Superior temporal gyrus (tissue), 1 donor: ENCODE data around the gene KRTAP10-10.
"Not testable (repeated sequence)": the region's sequence is repeated elsewhere in the genome, so short reads cannot be mapped to it uniquely, and the experiment has no call there.

Experiments used
- DNase-seq: peaks from one replicate; pipeline ENCODE4 v3.0.0-alpha.2; 2016; ENCODE audit errors: extremely low spot score

Gene KRTAP10-10

DNA sequence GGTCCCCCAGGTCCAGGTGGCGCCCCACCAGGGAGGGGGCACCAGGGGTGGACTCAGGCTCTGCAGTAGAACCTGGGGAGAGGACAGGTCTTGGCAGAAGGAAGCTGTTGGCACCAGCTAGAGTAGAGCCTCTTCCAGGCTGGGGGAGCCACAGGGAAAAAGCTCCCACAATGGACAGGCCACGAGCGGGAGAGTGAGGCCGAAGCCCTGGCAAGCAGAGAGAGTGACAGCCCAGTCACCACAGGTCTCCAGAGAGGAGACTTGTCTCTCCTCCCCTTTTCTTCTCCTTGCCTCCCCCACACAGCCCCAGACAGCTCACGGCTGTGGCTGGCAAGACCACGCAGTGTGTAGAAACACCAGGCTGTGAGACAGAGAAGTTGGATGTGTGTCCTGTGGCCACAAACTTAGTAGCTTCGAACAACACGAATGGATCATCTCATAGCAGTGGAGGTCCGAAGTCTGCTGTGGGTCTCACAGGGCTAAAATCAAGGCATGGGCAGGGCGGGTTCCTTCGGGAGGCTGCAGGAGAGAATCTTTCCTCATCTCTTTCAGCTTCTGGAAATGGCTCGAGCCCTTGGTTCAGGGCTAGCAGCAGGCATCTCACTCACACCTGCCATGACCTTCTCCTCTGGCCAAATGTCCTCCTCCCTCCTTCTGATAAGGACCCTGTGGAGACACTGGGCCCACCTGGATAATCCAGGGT, 14.0 kb downstream of the KRTAP10-10 start:
- no peak for DNase-seq

DNA sequence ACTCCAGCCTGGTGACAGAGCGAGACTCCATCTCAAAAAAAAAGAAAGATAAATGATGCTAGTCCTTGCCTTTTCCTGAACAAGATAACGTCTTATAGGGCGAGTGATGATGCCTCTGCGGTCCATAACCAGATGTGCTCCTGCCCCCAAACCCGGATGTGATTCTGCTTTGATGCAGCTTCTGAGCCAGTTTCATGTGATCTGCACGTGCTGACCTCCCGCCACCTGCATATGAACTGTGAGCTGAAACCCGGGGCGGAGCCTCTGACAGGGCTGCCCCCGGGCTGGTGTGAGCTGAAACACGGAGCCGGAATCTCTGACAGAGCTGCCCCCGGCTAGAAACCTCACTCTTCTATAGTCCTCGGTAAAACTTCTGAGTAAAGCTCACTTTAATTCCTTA, 16.0 kb downstream of the KRTAP10-10 start:
- DNase-seq = no peak

DNA sequence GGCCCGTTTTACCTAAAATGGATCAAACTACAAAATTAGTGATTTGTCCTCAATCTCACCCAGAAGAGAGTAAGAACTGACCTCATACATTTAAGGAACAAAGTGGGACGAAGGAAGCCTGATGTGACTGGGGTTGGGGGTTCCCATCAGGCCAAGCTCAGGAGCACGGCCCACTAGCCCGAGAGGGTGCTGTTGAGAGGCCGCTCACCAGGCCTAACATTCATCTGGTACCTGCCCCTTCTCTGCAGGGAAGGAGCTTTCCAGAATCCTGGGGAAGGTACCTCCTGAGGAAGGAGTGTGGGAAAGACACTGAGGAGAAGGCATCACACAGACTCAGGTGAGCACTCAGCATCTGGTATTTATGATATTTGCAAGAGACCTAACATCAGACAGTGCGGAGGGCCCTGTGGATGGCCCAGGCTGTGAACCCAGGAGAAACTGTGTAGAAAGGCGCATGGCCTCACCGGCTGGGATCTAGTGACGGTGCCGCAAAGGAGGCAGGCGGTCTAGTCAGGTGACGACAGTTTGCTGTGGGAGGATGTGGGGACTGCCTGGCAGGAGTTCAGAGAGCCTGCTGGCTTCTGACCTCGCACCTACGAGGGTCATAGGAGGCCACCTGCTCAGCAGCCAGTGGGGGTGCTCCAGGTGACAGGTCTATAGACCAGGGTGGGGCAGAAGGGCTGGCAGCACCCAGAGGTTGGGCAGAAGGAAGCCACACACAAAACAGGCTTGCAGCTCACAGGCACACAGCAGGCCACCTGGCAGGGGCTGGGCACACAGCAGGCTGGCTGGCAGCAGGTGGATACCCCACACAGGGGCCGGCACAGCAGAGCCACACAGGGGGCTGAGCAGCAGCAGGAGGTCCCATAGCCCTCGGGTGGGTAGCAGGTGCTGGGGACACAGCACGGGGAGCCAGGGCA, 16.8 kb downstream of the KRTAP10-10 start:
- no peak for DNase-seq

DNA sequence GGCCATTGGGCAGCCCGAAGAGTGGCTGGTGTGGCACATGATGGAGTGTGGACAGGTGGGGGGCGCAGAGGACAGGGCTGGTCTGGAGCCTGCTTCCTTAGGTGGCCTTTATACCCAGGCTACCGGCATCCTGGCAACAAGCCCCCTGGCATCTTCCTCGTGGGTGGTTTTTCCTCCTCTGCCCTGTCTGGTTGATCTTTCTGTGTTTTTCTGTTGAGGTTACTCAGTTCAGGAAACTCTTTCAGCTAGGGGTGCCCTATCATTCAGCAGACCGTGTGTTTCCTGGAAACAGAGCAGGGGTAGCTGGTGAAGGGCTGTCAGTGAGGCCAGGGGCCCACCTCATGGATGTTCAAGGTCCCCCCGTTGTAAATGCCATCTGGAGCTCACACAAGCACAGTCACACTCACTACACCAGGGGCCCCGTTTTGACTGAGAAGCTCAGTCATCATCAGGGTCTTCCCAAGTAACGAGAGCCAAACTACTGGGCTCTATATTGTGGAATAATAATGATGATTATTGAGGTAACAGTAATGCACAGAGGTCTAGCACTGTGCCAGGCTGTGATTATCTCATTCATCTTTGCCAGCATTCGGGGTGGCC, 17.5 kb downstream of the KRTAP10-10 start, which contains the start of gene KRTAP12-4:
TSS of gene KRTAP12-4 (minus strand) at position 84 of the 600 bp plus-strand sequence. CDS start at position 39, 45 bp downstream.
- DNase-seq = no peak

DNA sequence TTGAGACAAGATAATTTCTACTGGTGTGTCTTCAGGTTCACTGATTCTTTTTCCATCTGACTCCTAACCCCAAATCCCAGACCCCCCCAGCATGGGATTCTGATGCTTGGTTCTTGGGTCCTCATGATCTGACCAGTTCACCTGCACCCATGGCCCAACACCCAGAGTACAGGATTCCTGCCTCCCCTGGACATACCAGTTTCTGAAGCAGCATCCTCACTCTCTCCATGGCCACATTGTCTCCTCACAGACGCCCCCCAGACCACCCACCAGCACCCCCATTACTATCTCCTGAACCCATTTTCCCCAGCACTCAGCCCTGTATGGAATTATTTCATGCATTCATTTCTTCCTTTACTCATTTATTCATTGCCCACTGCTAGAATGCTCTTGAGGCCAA, 19.7 kb downstream of the KRTAP10-10 start:
- DNase-seq = no peak

DNA sequence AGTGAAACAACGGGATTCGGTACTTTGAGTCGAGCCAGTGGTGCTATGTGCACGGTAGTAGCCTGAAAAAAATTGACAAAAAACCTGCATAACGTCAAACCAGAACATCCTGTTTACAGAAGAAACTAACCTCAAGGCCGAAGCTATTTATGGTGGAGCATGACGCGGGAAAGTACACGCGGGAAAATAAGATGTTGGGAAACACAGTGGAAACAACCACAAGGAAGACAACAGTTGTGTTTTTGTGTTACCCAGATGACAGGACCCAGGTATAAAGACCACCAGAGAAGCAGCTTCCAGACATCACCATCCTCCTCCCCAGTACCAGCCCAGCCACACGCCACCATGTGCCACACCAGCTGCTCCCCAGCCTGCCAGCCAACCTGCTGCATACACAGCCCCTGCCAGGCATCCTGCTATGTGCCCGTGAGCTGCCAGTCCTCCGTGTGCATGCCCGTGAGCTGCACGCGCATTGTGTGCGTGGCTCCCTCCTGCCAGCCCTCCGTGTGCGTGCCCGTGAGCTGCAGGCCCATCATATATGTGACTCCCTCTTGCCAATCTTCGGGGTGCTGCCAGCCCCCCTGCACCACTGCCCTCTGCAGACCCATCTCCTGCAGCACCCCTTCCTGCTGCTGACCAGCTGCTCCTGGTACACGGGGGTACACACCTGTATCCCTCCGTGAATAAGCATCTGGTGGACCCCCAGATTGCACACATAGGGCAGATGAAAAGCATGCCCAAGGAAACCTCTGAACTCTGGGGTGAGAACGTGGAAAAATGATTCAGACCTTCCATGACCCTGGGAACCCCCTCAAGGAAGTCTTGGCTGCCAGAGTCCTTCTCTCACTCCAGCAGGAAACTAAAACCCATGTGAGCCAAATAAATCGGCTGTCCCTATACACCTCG, 20.7 kb downstream of the KRTAP10-10 start, which contains the start of gene KRTAP12-3:
TSS of gene KRTAP12-3 (plus strand) at position 298 of the 906 bp plus-strand sequence. CDS start at position 346, 48 bp downstream.
- DNase-seq = no peak

DNA sequence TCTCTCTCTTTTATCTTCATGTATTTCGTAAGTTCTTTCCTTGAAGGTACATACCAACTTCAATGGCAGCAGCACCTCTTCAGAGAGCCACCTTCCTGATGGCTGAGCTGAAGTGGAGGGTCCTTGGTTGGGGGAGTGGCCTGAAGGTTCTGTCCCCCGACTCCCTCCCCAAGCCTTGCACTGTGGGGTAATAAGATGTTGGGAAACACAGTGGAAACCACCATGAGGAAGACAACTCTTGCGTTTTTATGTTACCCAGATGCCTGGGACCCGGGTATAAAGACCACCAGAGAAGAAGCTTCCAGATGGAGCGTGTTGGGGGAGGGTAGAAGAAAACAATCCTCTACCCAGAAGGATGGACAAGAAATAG, 21.4 kb downstream of the KRTAP10-10 start:
- no peak for DNase-seq

DNA sequence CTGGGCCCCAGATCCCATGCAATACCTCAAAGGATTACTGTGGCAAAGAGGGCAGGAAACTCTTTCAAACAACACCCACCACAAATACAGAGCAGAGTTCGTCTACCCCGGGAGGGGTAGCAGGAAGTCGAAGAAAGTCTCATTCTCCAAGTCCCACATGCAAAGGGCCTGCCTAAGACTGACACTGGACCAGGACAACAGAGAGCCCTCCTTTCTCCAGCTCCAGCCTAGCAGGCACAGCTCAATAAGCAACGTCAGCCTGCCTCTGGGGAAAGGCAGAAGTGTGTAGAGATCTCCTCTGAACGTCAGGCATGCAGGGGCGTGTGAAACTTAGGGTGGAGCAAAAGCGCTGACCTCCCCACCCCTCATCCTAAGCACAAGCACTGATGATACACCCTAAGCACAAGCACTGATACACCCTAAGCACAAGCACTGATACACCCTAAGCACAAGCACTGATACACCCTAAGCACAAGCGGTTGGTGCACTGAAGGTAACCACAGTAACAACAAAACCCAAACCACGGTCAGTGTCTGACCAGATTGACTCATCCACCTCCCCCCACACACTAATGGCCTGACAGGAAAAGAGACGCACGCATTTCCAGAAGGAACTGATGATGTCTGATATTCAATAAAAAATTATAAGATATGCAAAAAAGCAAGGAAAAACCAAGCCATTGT, 21.9 kb downstream of the KRTAP10-10 start:
- no peak for DNase-seq

DNA sequence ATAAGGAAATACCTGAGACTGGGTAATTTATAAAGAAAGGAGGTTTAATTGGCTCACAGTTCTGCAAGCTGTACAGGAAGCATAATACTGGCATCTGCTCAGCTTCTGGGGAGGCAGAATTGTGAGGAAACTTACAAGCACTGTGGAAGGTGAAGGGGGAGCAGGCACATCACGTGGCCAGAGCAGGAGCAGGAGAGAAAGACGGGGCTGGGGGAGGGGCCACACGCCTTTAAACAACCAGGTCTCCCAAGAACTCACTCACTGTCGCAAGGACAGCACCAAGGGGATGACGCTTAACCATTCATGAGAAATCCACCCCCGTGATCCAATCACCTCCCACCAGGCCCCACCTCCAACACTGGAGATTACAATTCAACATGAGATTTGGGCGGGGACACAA, 24.4 kb downstream of the KRTAP10-10 start:
- DNase-seq = not testable (repeated sequence)

DNA sequence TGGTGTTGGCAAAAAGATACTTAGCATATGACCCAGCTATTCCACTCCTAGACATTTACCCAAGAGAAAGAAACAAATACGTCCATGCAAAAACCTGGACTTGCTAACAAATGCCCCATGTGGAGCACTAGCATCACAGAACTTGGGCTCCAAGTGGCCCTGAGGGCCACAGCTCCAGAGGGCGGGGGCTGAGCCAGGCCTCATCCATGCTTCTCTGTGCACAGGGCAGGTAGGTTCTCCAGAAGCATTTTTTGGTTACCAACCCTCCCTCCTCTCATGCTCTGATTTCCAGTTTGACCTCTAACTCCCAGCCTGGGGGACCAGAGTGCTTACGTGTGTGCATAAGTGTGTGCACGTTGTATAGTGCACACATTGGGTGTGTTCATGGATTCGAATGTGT, 27.5 kb downstream of the KRTAP10-10 start:
- DNase-seq = no peak

DNA sequence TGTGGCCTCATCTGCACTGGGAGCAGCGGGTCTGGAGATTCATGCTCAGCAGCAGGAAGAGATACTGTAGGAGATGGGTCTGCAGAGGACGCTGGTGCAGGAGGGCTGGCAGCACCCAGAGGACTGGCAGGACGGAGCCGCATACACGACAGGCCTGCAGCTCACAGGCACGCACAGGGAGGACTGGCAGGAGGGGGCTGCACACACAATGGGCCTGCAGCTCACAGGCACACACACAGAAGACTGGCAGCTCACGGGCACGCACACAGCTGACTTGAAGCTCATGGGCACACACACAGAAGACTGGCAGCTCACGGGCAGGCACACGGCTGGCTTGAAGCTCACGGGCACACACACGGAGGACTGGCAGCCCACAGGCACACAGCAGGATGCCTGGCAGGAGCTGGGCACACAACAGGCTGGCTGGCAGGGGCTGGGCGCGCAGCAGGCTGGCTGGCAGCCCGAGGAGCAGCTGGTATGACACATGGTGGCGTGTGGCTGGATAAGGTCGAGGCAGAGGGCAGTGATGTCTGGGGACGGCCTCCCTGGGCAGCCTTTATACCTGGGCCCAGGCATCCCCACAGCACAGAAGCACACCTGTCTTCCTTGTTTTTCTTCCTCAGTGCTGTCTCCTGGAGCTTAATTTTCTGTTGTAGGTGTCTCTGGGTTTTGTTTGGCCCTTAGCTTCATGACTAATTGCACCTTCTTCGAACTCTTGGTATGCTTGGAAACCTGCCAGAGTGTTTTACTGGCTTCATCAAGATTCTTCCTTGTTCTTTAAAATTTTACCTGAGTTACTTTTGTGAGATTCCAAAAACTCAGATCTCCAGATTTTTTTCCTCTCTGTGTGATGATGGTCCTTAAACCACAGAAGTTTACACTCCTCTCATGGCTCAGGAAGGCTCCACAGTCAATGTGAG, 29.5 kb downstream of the KRTAP10-10 start, which contains the start of gene KRTAP12-2:
TSS of gene KRTAP12-2 (minus strand) at position 527 of the 920 bp plus-strand sequence. CDS start at position 486, 41 bp downstream.
- no peak for DNase-seq

DNA sequence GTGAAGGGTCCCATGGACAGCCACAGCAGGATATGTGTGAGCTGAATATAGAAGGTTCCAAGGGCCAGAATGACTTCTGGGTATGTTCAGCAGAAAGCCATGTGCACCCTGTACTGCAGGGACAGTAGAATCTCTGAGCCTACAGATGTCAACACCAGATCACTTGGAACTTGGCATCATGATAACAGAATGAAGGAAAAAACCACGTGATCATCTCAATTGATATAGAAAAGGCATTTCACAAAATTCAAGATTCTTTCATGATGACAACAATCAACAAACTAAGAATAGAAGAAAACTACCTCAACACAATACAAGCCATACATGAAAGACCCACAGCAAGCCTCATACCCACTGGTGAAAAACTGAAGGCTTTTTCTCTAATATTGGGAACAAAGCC, 30.5 kb downstream of the KRTAP10-10 start:
- no peak for DNase-seq

DNA sequence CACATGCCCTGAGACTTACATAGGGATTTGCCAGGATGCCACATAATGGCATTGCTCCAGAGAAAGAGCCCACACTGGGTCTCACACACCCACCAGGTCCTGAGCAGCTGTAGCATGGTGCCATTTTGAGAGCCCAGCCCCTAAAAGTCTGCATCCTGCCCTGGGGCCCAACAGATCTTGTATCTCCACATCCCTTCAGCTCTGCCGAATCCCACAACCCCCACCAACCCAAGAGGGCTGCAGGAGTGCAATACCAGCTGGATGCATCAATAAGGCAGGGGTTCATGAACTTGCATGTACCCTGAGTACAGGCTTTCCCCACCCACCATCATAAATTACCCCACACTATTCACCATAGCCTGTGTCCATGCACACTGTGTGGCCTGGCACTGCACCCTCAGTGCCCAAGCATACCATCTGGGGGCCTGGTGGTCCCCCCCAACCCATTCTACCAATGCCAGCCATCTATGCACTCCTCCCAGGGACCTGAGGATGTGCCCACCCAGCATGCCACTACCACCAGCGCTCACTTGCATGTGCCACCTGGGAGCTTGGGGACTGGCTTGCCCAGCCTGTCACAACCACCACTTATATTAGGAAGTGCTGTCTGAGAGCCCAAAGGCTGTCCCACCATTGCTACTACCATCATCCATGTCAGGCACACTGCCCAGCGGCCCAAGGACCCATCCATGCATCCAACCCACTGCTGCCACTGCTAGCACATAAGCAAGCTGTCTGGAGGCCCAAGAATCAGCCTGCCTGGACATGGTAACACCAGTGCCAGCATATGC, 33.7 kb downstream of the KRTAP10-10 start:
- no peak for DNase-seq

DNA sequence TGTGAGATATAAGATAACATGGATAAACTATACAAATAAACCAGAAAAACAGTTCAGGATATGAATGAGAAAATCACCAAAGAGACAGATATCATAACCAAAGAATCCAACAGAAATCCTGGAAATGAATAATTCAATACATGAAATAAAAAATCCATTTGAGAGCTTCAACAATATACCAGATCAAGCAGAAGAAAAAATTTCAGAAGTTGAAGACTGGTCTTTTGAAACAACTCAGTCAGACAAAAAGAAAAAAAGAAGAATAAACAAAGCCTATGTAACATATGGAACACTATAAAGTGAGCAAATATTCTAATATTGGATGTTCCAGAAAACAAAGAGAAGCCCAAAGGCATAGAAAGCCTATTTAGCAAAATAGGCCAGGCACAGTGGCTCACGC, 34.8 kb downstream of the KRTAP10-10 start:
- DNase-seq = no peak

DNA sequence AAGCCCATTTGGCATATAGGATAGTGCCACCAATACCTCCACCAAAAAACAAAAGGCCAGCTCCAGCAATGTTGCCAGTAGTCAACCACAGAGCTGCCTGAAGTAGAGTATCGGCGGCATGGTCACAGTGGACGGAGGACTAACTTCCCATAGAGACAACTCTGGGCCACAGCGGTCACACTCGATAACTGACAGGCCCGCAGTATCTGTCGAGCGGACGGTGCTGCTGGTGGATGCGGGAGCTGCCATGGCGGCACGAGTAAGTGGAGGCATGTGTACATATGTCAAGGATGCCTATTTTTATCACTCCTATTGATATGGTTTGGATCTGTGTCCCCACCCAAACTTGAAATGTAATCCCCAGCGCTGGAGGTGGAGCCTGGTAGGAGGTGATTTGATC, 40.7 kb downstream of the KRTAP10-10 start:
- no peak for DNase-seq

DNA sequence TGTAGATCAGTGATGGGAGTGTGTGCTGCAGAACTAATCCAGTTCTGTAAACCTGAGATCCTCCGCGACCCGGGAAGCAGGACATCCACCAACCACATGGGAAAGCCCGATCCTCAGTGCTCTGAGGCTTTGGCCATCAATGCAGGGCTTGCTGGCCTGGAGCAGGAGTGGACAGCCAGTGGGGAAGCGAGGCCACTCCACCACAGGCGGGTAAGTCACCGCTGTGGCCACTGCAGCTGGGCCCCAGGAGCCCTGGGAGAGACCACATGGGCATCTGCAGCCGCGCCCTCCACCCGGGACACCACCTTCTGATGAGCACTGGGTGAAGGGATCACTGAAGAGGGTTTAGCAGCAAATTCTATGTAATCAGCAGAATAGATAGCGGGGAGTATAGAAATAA, 44.0 kb downstream of the KRTAP10-10 start:
- DNase-seq = no peak

DNA sequence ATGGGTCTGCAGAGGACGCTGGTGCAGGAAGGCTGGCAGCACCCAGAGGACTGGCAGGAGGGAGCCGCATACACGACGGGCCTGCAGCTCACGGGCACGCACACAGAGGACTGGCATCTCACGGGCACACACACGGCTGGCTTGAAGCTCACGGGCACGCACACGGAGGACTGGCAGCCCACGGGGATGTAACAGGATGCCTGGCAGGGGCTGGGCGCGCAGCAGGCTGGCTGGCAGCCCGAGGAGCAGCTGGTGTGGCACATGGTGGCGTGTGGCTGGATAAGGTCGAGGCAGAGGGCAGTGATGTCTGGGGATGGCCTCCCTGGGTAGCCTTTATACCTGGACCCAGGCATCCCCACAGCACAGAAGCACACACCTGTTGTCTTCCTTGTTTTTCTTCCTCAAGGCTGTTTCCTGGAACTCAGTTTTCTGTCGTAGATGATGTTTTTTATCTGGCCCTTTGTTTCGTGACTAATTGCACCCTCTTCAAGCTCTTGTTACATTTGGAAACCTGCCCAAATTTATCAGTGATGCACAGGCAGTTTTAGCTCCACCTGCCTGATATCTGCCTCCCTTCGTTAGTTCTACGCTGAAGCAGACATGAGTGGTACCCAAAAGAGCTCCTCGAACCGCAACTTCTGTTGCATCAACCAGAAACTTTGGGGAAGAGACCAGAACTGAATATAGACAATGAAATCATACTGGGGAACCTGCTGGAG, 44.9 kb downstream of the KRTAP10-10 start, which contains the start of gene KRTAP12-1:
TSS of gene KRTAP12-1 (minus strand) at position 303 of the 719 bp plus-strand sequence. CDS start at position 263, 40 bp downstream.
- DNase-seq = no peak
